SK-N-MC (cell line): ENCODE data around the gene PDLIM4.

Experiments
- DNase-seq: peaks from one replicate; pipeline ENCODE4 v3.0.0-alpha.2; 2011; ENCODE audit warnings: low read depth, low spot score
- H3K27ac ChIP-seq: fragments of 200-600 bp; sonication (generic); 2 replicates; pipeline ENCODE4 v1.5.1; 2016; ENCODE audit warnings: mixed run types
- H3K36me3 ChIP-seq: fragments of 200-600 bp; sonication (generic); 2 replicates; pipeline ENCODE4 v1.6.1; 2017; ENCODE audit warnings: antibody characterized with exemption, low read length, mixed read lengths; ENCODE audit not compliant: insufficient read depth
- H3K4me3 ChIP-seq: fragments of 200-600 bp; sonication (generic); 2 replicates; pipeline ENCODE4 v1.5.1; 2016
- H3K9ac ChIP-seq: fragments of 200-600 bp; sonication (generic); 2 replicates; pipeline ENCODE4 v1.8.0; 2017; ENCODE audit warnings: mixed run types, mixed read lengths; ENCODE audit not compliant: insufficient read length
- H3K9me3 ChIP-seq: fragments of 200-600 bp; sonication (generic); 2 replicates; pipeline ENCODE4 v1.6.1; 2017; ENCODE audit warnings: low read depth, mild to moderate bottlenecking, antibody characterized with exemption, low read length, moderate library complexity, mixed read lengths
- EZH2 ChIP-seq: fragments of 200-600 bp; sonication (generic); IDR thresholded peaks from one replicate; pipeline ENCODE4 v1.6.1; 2017; ENCODE audit warnings: antibody characterized with exemption
- FOXP2 ChIP-seq: optimal IDR thresholded peaks from 2 replicates; pipeline ENCODE3; 2011; ENCODE audit warnings: mild to moderate bottlenecking, moderate library complexity; ENCODE audit not compliant: insufficient read depth; ENCODE audit errors: extremely low read length, control extremely low read depth
- POLR2AphosphoS5 ChIP-seq: IDR thresholded peaks from 2 replicates; pipeline ENCODE4 v1.6.1; 2012; ENCODE audit warnings: mild to moderate bottlenecking, low read depth, low read length, borderline replicate concordance

The PDLIM4 gene

GRCh38 chr5:132310141-132310834, 52.8 kb downstream of the PDLIM4 start:
- no peak overlapping the region for H3K27ac ChIP-seq
- H3K9me3 ChIP-seq, result no peaks in the 10 kb centered on the region; the same call in 1 of the 2 replicates
- no peaks in the 10 kb centered on the region for H3K36me3 ChIP-seq
- H3K4me3 ChIP-seq, result no peak overlapping the region
- H3K9ac ChIP-seq, result no peak overlapping the region
- DNase-seq, result no peak
- TF ChIP-seq FOXP2 (no peak), EZH2 (no peak), POLR2AphosphoS5 (no peak)

- H3K27ac ChIP-seq, result no peak overlapping the region
- DNase-seq, result no peak
- H3K9ac ChIP-seq, result no peak overlapping the region
- no peaks in the 10 kb centered on the region for H3K36me3 ChIP-seq
- H3K9me3 ChIP-seq, result no peaks in the 10 kb centered on the region
- no peak overlapping the region for H3K4me3 ChIP-seq
- no peak for TF ChIP-seq EZH2
- TF ChIP-seq POLR2AphosphoS5, result no peak
- TF ChIP-seq FOXP2, result no peak
These were observed 55.9 kb downstream of the PDLIM4 start for GRCh38 chr5:132313366-132313765.

- H3K9ac ChIP-seq, result no peak overlapping the region
- H3K9me3 ChIP-seq, result no peaks in the 10 kb centered on the region
- H3K27ac ChIP-seq, result no peak overlapping the region
- TF ChIP-seq EZH2, result no peak
- no peak for TF ChIP-seq FOXP2
- TF ChIP-seq POLR2AphosphoS5, result no peak
- no peak overlapping the region for H3K4me3 ChIP-seq
- no peaks in the 10 kb centered on the region for H3K36me3 ChIP-seq
- DNase-seq, result no peak
These were observed 56.5 kb downstream of the PDLIM4 start for GRCh38 chr5:132313961-132314432.

GRCh38 chr5:132315529-132316067, 58.1 kb downstream of the PDLIM4 start:
- H3K9me3 ChIP-seq, result no peaks in the 10 kb centered on the region
- no peak overlapping the region for H3K9ac ChIP-seq
- H3K36me3 ChIP-seq, result no peaks in the 10 kb centered on the region
- no peak overlapping the region for H3K4me3 ChIP-seq
- no peak overlapping the region for H3K27ac ChIP-seq
- TF ChIP-seq POLR2AphosphoS5, result no peak
- TF ChIP-seq EZH2, result no peak
- no peak for TF ChIP-seq FOXP2
- no peak for DNase-seq

GRCh38 chr5:132319975-132320374, 62.5 kb downstream of the PDLIM4 start:
- TF ChIP-seq EZH2 (no peak), FOXP2 (no peak), POLR2AphosphoS5 (no peak)
- H3K27ac ChIP-seq, result no peak overlapping the region
- no peaks in the 10 kb centered on the region for H3K9me3 ChIP-seq
- H3K9ac ChIP-seq, result no peak overlapping the region
- H3K36me3 ChIP-seq, result no peaks in the 10 kb centered on the region
- H3K4me3 ChIP-seq, result no peak overlapping the region
- no peak for DNase-seq

GRCh38 chr5:132321109-132321721, 63.7 kb downstream of the PDLIM4 start:
- DNase-seq, result no peak
- no peak overlapping the region for H3K4me3 ChIP-seq
- no peak for TF ChIP-seq POLR2AphosphoS5
- no peak for TF ChIP-seq EZH2
- TF ChIP-seq FOXP2, result no peak
- H3K27ac ChIP-seq, result no peak overlapping the region
- H3K9ac ChIP-seq, result no peak overlapping the region
- H3K9me3 ChIP-seq, result no peaks in the 10 kb centered on the region
- H3K36me3 ChIP-seq, result no peaks in the 10 kb centered on the region

GRCh38 chr5:132322266-132322665, 64.8 kb downstream of the PDLIM4 start:
- Histone ChIP-seq H3K9me3 (no peaks in the 10 kb centered on the region), H3K9ac (no peak overlapping the region), H3K4me3 (no peak overlapping the region), H3K36me3 (no peaks in the 10 kb centered on the region), H3K27ac (no peak overlapping the region)
- TF ChIP-seq FOXP2 (no peak), EZH2 (no peak), POLR2AphosphoS5 (no peak)
- no peak for DNase-seq
